GM12878 (cell line): ENCODE measurements around the gene ADM2. TPM values are rescaled to one million over a fixed set of nuclear protein-coding genes. Genes with fewer than 3 reads are reported as not detected.

Source experiments
- ATAC-seq: fragments of 200-7000 bp; cut with Tn5 transposase; 3 replicates; pipeline ENCODE4 v1.9.1; 2020; ENCODE audit warnings: mild to moderate bottlenecking, moderate library complexity
- BruUV-seq: library from RNA; stranded (reverse); fragments of 400-500 nt; replicated peaks from 2 replicates; lab custom pipeline; 2021; lab: Mats Ljungman, UMichigan
- CTCF ChIA-PET: fragments of 300-600 bp; sonication (Branson Sonifier 250); formaldehyde crosslinking; extraction: SDS; loops from one replicate; lab custom pipeline; 2021; ENCODE audit warnings: inconsistent platforms; lab: Yijun Ruan, JAX
- POLR2A ChIA-PET: fragments of 350-600 bp; formaldehyde crosslinking; extraction: SDS; loops from one replicate; lab custom pipeline; 2021; ENCODE audit warnings: inconsistent platforms; lab: Charles Lee
- RAD21 ChIA-PET: fragments of 300-600 bp; sonication (Branson Sonifier 250); formaldehyde crosslinking; loops from one replicate; lab custom pipeline; 2023; ENCODE audit warnings: antibody characterized with exemption; ENCODE audit not compliant: unreplicated experiment; lab: Charles Lee
- SMC1A ChIA-PET: fragments of 300-600 bp; sonication (Branson Sonifier 250); formaldehyde crosslinking; loops from one replicate; lab custom pipeline; 2023; ENCODE audit not compliant: unreplicated experiment, uncharacterized antibody; lab: Charles Lee
- DNase-seq: peaks from one replicate; pipeline ENCODE4 v3.0.0-alpha.2; 2011; ENCODE audit warnings: low read depth, low spot score
- FAIRE-seq: peaks from 3 replicates; lab custom pipeline; 2011; peaks lifted over from hg19 to GRCh38; lab: Jason Lieb, UNC
- H2AFZ ChIP-seq: 2 replicates; pipeline ENCODE4 v1.6.0; 2011; ENCODE audit warnings: low read depth, low read length, control low read depth; ENCODE audit not compliant: control insufficient read depth
- H3K27ac ChIP-seq: 2 replicates; pipeline ENCODE4 v1.5.1; 2011; ENCODE audit warnings: control low read depth; ENCODE audit not compliant: control insufficient read depth, insufficient read depth
- H3K27me3 ChIP-seq, 2 experiments: replicated peaks in 1 of 2; 2 replicates each; pipeline versions ENCODE4 v1.6.0 to v1.6.1; 2011; ENCODE audit warnings: low read length in 1 of 2; ENCODE audit not compliant: control insufficient read depth in 2 of 2, insufficient read depth in 2 of 2
- H3K36me3 ChIP-seq, 2 experiments: 2 replicates each; pipeline ENCODE4 v1.5.1; 2011; ENCODE audit warnings: low read length in 1 of 2; ENCODE audit not compliant: control insufficient read depth in 2 of 2, insufficient read depth in 2 of 2
- H3K4me1 ChIP-seq: 2 replicates; pipeline ENCODE4 v1.6.1; 2011; ENCODE audit warnings: mild to moderate bottlenecking, low read length, moderate library complexity, mixed read lengths; ENCODE audit not compliant: control insufficient read depth, insufficient read depth
- H3K4me2 ChIP-seq: 2 replicates; pipeline ENCODE4 v1.6.0; 2011; ENCODE audit warnings: control low read depth; ENCODE audit not compliant: control insufficient read depth, insufficient read depth
- H3K4me3 ChIP-seq: fragments of 200-600 bp; sonication (generic); 2 replicates; pipeline ENCODE4 v1.5.1; 2016
- H3K79me2 ChIP-seq: 2 replicates; pipeline ENCODE4 v1.6.0; 2011; ENCODE audit warnings: low read length; ENCODE audit not compliant: control insufficient read depth, insufficient read depth
- H3K9ac ChIP-seq: 2 replicates; pipeline ENCODE4 v1.8.0; 2011; ENCODE audit warnings: low read length, control low read depth, mixed read lengths; ENCODE audit not compliant: control insufficient read depth, insufficient read depth
- H3K9me3 ChIP-seq: replicated peaks from 3 replicates; pipeline ENCODE4 v1.5.1; 2011; ENCODE audit warnings: mild to moderate bottlenecking, low read length; ENCODE audit not compliant: control insufficient read depth, insufficient read depth
- H4K20me1 ChIP-seq: 2 replicates; pipeline ENCODE4 v1.6.0; 2011; ENCODE audit not compliant: control insufficient read depth, insufficient read depth
- TAF1 ChIP-seq: IDR thresholded peaks from 2 replicates; pipeline ENCODE4 v1.6.1; 2011; ENCODE audit warnings: mild to moderate bottlenecking, low read depth, low read length, borderline replicate concordance
- ZNF207 ChIP-seq: fragments of 450-650 bp; IDR thresholded peaks from 2 replicates; pipeline ENCODE4 v1.6.1; 2014; ENCODE audit warnings: antibody characterized with exemption, mild to moderate bottlenecking, borderline replicate concordance
- WGBS: methylation state at CpG from one replicate; pipeline ENCODE4 v1.1.6; 2016; ENCODE audit warnings: low lambda C conversion rate; ENCODE audit not compliant: insufficient replicate concordance, insufficient coverage; ENCODE audit errors: missing lambda C conversion rate; 5-methylcytosine and 5-hydroxymethylcytosine counted together
- in situ Hi-C: fragments of 300-500 bp; cut with MboI; formaldehyde crosslinking; loops from 9 replicates; pipeline ENCODE4 v1.14.3; 2018; ENCODE audit warnings: mixed read lengths
- intact Hi-C: fragments of 100-400 bp; cut with micrococcal nuclease; formaldehyde crosslinking; loops from one replicate; pipeline ENCODE4 v1.14.2; 2022; ENCODE audit not compliant: unreplicated experiment
- polyA plus RNA-seq, 11 experiments: library from polyadenylated mRNA; depleted of rRNA in 4 of 11; unstranded in 6 of 11; stranded (reverse) in 5 of 11; fragments of >200 nt; fragmentation: Nextera tagmentation in 4 of 11; fragmentation: Illumina TruSeq in 1 of 11; extraction: Ambion mirVana in 4 of 11; extraction: Trizol in 1 of 11; gene quantifications; 1 replicate in 1 of 11; 2 replicates in 10 of 11; pipeline versions ENCODE4 v1.2.1 to v1.2.3, GENCODE V29; 2011 to 2016; ENCODE audit warnings: inconsistent platforms in 2 of 11, missing spikeins in 2 of 11, low read depth in 1 of 11
- total RNA-seq, 4 experiments: library from RNA; depleted of rRNA in 3 of 4; stranded (reverse); fragments of >200 nt in 3 of 4; fragmentation: Illumina TruSeq in 1 of 4; extraction: Trizol in 1 of 4; gene quantifications; 2 replicates each; pipeline versions ENCODE4 v1.2.1 to v1.2.3, GENCODE V29; 2013 to 2021

Gene ADM2
- total and polyA plus RNA-seq, 10 of the 15 experiments (the other 5 are each of a cell fraction or from before 2014, with no cell fraction given), result 0.02 to 0.33 (median 0.12) TPM; not detected in 2

GRCh38 chr22:50535113-50535512 lies 53.8 kb downstream of the ADM2 start:
- WGBS, result 7% methylated on average over 7 of the region's 8 CpGs
- peaks cover 54% of the 10 kb centered on the region for H3K4me1 ChIP-seq
- ATAC-seq, result no peak
- no peaks in the 10 kb centered on the region for H4K20me1 ChIP-seq
- H3K36me3 ChIP-seq, result no peaks in the 10 kb centered on the region
- H2AFZ ChIP-seq, result 0 out of 2 replicates have a peak overlapping the region, but pooled peaks have one; percentile 1
- intact Hi-C loops, result no loop called here
- ChIA-PET SMC1A (interaction anchor here (2.7 to 3.3 kb wide), 2 partner anchors 10 to 87 kb away, joined by 10 to 13 read pairs; partner anchors contain the start of gene SCO2), POLR2A (interaction anchor here (0.6 to 10.0 kb wide), 9 partner anchors 8 to 345 kb away, joined by 3 to 232 read pairs (median 6); partner anchors contain the start of genes KLHDC7B, LMF2, NCAPH2 and SCO2), RAD21 (interaction anchor here (1.5 to 2.6 kb wide), 4 partner anchors 10 to 86 kb away, joined by 3 to 12 read pairs (median 8); partner anchors contain the start of genes KLHDC7B, NCAPH2 and SCO2), CTCF (interaction anchor here (0.7 to 2.0 kb wide), 4 partner anchors 9 to 86 kb away, joined by 3 to 11 read pairs (median 7); partner anchors contain the start of gene SCO2)
- no peak for DNase-seq
- H3K27ac ChIP-seq, result peak overlapping the region; percentile 95
- TF ChIP-seq TAF1, result peak; percentile 34; the same call in 1 of the 2 replicates
- TF ChIP-seq ZNF207, result no peak
- H3K27me3 ChIP-seq, result no peaks in the 10 kb centered on the region
- BruUV-seq, result no TSS peak
- H3K9ac ChIP-seq, result peak overlapping the region; percentile 56
- in situ Hi-C loops, result loop anchor here (10.0 kb wide), 1 partner anchor 570 kb away; the partner anchor contains the start of gene PIM3
- peak overlapping the region; percentile 54 for H3K4me2 ChIP-seq
- H3K4me3 ChIP-seq, result 0 out of 2 replicates have a peak overlapping the region, but pooled peaks have one; percentile 36
- no peak for FAIRE-seq
- H3K79me2 ChIP-seq, result peaks cover 33% of the 10 kb centered on the region
- no peaks in the 10 kb centered on the region for H3K9me3 ChIP-seq

Other genes with a start within 250 kb of the ADM2 start
Only the 7 nearest of the 20 such genes appear.
- 42.7 and 48.0 TPM in 2 replicates for gene SBF1, start 6.5 kb upstream of the ADM2 start, total RNA-seq (2014; rRNA removed)
- 14.6 and 16.1 TPM in 2 replicates for gene SBF1, start 6.5 kb upstream of the ADM2 start, total RNA-seq (2014; rRNA removed; fragmentation: Illumina TruSeq; extraction: Trizol)
- gene SBF1, start 6.5 kb upstream of the ADM2 start, total RNA-seq (2021), result 77.9 and 95.0 TPM in 2 replicates
- 11.1 and 19.5 TPM in 2 replicates for gene SBF1, start 6.5 kb upstream of the ADM2 start, polyA plus RNA-seq (2011; rRNA removed)
- gene SBF1, start 6.5 kb upstream of the ADM2 start, polyA plus RNA-seq (2014; fragmentation: Illumina TruSeq; extraction: Trizol), result 1.2 and 7.4 TPM in 2 replicates
- 1 to 10 TPM in 1 of 2 experiments, under 1 TPM in 1; 0.23 to 1.2 TPM for gene SBF1, start 6.5 kb upstream of the ADM2 start, polyA plus RNA-seq (2014; fragmentation: Nextera tagmentation; extraction: Ambion mirVana)
- gene SBF1, start 6.5 kb upstream of the ADM2 start, polyA plus RNA-seq (2014; rRNA removed), result 42.2 and 47.5 TPM in 2 replicates
- 10 to 100 TPM; 10.0 to 28.6 TPM for gene SBF1, start 6.5 kb upstream of the ADM2 start, polyA plus RNA-seq (2016; fragmentation: Nextera tagmentation; extraction: Ambion mirVana)
- gene MIOX, start 5.3 kb downstream of the ADM2 start, total RNA-seq (2014; rRNA removed), result not detected in 2 replicates
- not detected in 2 replicates for gene MIOX, start 5.3 kb downstream of the ADM2 start, total RNA-seq (2014; rRNA removed; fragmentation: Illumina TruSeq; extraction: Trizol)
- not detected in 2 replicates for gene MIOX, start 5.3 kb downstream of the ADM2 start, total RNA-seq (2021)
- 0.13 and 0.31 TPM in 2 replicates for gene MIOX, start 5.3 kb downstream of the ADM2 start, polyA plus RNA-seq (2011; rRNA removed)
- gene MIOX, start 5.3 kb downstream of the ADM2 start, polyA plus RNA-seq (2014; fragmentation: Illumina TruSeq; extraction: Trizol), result 0.10 TPM in 1 of 2 replicates, not detected in the other
- gene MIOX, start 5.3 kb downstream of the ADM2 start, polyA plus RNA-seq (2014; fragmentation: Nextera tagmentation; extraction: Ambion mirVana), result not detected
- 0.36 TPM in 1 of 2 replicates, not detected in the other for gene MIOX, start 5.3 kb downstream of the ADM2 start, polyA plus RNA-seq (2014; rRNA removed)
- gene MIOX, start 5.3 kb downstream of the ADM2 start, polyA plus RNA-seq (2016; fragmentation: Nextera tagmentation; extraction: Ambion mirVana), result not detected
- 32.2 and 34.9 TPM in 2 replicates for gene LMF2, start 26.2 kb downstream of the ADM2 start, total RNA-seq (2014; rRNA removed)
- 5.5 and 5.7 TPM in 2 replicates for gene LMF2, start 26.2 kb downstream of the ADM2 start, total RNA-seq (2014; rRNA removed; fragmentation: Illumina TruSeq; extraction: Trizol)
- 54.7 and 57.5 TPM in 2 replicates for gene LMF2, start 26.2 kb downstream of the ADM2 start, total RNA-seq (2021)
- gene LMF2, start 26.2 kb downstream of the ADM2 start, polyA plus RNA-seq (2011; rRNA removed), result 2.3 and 7.6 TPM in 2 replicates
- 0.44 and 3.4 TPM in 2 replicates for gene LMF2, start 26.2 kb downstream of the ADM2 start, polyA plus RNA-seq (2014; fragmentation: Illumina TruSeq; extraction: Trizol)
- under 1 TPM; 0.08 to 0.55 TPM for gene LMF2, start 26.2 kb downstream of the ADM2 start, polyA plus RNA-seq (2014; fragmentation: Nextera tagmentation; extraction: Ambion mirVana)
- 49.4 and 61.2 TPM in 2 replicates for gene LMF2, start 26.2 kb downstream of the ADM2 start, polyA plus RNA-seq (2014; rRNA removed)
- 10 to 100 TPM; 36.2 to 39.5 TPM for gene LMF2, start 26.2 kb downstream of the ADM2 start, polyA plus RNA-seq (2016; fragmentation: Nextera tagmentation; extraction: Ambion mirVana)
- 78.5 and 86.1 TPM in 2 replicates for gene NCAPH2, start 26.7 kb downstream of the ADM2 start, total RNA-seq (2014; rRNA removed)
- 33.9 and 39.4 TPM in 2 replicates for gene NCAPH2, start 26.7 kb downstream of the ADM2 start, total RNA-seq (2014; rRNA removed; fragmentation: Illumina TruSeq; extraction: Trizol)
- gene NCAPH2, start 26.7 kb downstream of the ADM2 start, total RNA-seq (2021), result 99.8 and 110 TPM in 2 replicates
- gene NCAPH2, start 26.7 kb downstream of the ADM2 start, polyA plus RNA-seq (2011; rRNA removed), result 18.4 and 31.9 TPM in 2 replicates
- gene NCAPH2, start 26.7 kb downstream of the ADM2 start, polyA plus RNA-seq (2014; fragmentation: Illumina TruSeq; extraction: Trizol), result 22.7 and 36.9 TPM in 2 replicates
- 10 to 100 TPM in 1 of 2 experiments, 1 to 10 TPM in 1; 5.0 to 16.9 TPM for gene NCAPH2, start 26.7 kb downstream of the ADM2 start, polyA plus RNA-seq (2014; fragmentation: Nextera tagmentation; extraction: Ambion mirVana)
- 80.3 and 84.2 TPM in 2 replicates for gene NCAPH2, start 26.7 kb downstream of the ADM2 start, polyA plus RNA-seq (2014; rRNA removed)
- 10 to 100 TPM; 81.7 to 85.8 TPM for gene NCAPH2, start 26.7 kb downstream of the ADM2 start, polyA plus RNA-seq (2016; fragmentation: Nextera tagmentation; extraction: Ambion mirVana)
- 2.8 and 4.4 TPM in 2 replicates for gene SCO2, start 44.1 kb downstream of the ADM2 start, total RNA-seq (2014; rRNA removed)
- 0.32 and 0.36 TPM in 2 replicates for gene SCO2, start 44.1 kb downstream of the ADM2 start, total RNA-seq (2014; rRNA removed; fragmentation: Illumina TruSeq; extraction: Trizol)
- 6.4 and 16.0 TPM in 2 replicates for gene SCO2, start 44.1 kb downstream of the ADM2 start, total RNA-seq (2021)
- gene SCO2, start 44.1 kb downstream of the ADM2 start, polyA plus RNA-seq (2011; rRNA removed), result 2.0 and 2.2 TPM in 2 replicates
- 0.18 TPM in 1 of 2 replicates, not detected in the other for gene SCO2, start 44.1 kb downstream of the ADM2 start, polyA plus RNA-seq (2014; fragmentation: Illumina TruSeq; extraction: Trizol)
- 1 to 10 TPM in 1 of 2 experiments, not detected in 1; 1.0 TPM for gene SCO2, start 44.1 kb downstream of the ADM2 start, polyA plus RNA-seq (2014; fragmentation: Nextera tagmentation; extraction: Ambion mirVana)
- 2.4 and 7.1 TPM in 2 replicates for gene SCO2, start 44.1 kb downstream of the ADM2 start, polyA plus RNA-seq (2014; rRNA removed)
- gene SCO2, start 44.1 kb downstream of the ADM2 start, polyA plus RNA-seq (2016; fragmentation: Nextera tagmentation; extraction: Ambion mirVana), result 10 to 100 TPM; 14.0 to 16.0 TPM
- 39.8 and 40.8 TPM in 2 replicates for gene TYMP, start 48.5 kb downstream of the ADM2 start, total RNA-seq (2014; rRNA removed)
- 8.9 and 9.8 TPM in 2 replicates for gene TYMP, start 48.5 kb downstream of the ADM2 start, total RNA-seq (2014; rRNA removed; fragmentation: Illumina TruSeq; extraction: Trizol)
- gene TYMP, start 48.5 kb downstream of the ADM2 start, total RNA-seq (2021), result 53.2 and 53.9 TPM in 2 replicates
- gene TYMP, start 48.5 kb downstream of the ADM2 start, polyA plus RNA-seq (2011; rRNA removed), result 8.8 and 21.0 TPM in 2 replicates
- 3.0 and 5.6 TPM in 2 replicates for gene TYMP, start 48.5 kb downstream of the ADM2 start, polyA plus RNA-seq (2014; fragmentation: Illumina TruSeq; extraction: Trizol)
- under 1 TPM; 0.42 to 0.91 TPM for gene TYMP, start 48.5 kb downstream of the ADM2 start, polyA plus RNA-seq (2014; fragmentation: Nextera tagmentation; extraction: Ambion mirVana)
- gene TYMP, start 48.5 kb downstream of the ADM2 start, polyA plus RNA-seq (2014; rRNA removed), result 55.7 and 57.8 TPM in 2 replicates
- gene TYMP, start 48.5 kb downstream of the ADM2 start, polyA plus RNA-seq (2016; fragmentation: Nextera tagmentation; extraction: Ambion mirVana), result 10 to 100 TPM; 28.3 to 37.7 TPM
- gene KLHDC7B, start 64.4 kb downstream of the ADM2 start, total RNA-seq (2014; rRNA removed), result 1.3 and 1.5 TPM in 2 replicates
- 0.32 and 0.63 TPM in 2 replicates for gene KLHDC7B, start 64.4 kb downstream of the ADM2 start, total RNA-seq (2014; rRNA removed; fragmentation: Illumina TruSeq; extraction: Trizol)
- gene KLHDC7B, start 64.4 kb downstream of the ADM2 start, total RNA-seq (2021), result 1.1 and 1.7 TPM in 2 replicates
- not detected in 2 replicates for gene KLHDC7B, start 64.4 kb downstream of the ADM2 start, polyA plus RNA-seq (2011; rRNA removed)
- 0.59 and 0.65 TPM in 2 replicates for gene KLHDC7B, start 64.4 kb downstream of the ADM2 start, polyA plus RNA-seq (2014; fragmentation: Illumina TruSeq; extraction: Trizol)
- under 1 TPM in 1 of 2 experiments, not detected in 1; 0.05 TPM for gene KLHDC7B, start 64.4 kb downstream of the ADM2 start, polyA plus RNA-seq (2014; fragmentation: Nextera tagmentation; extraction: Ambion mirVana)
- gene KLHDC7B, start 64.4 kb downstream of the ADM2 start, polyA plus RNA-seq (2014; rRNA removed), result 1.8 and 2.2 TPM in 2 replicates
- gene KLHDC7B, start 64.4 kb downstream of the ADM2 start, polyA plus RNA-seq (2016; fragmentation: Nextera tagmentation; extraction: Ambion mirVana), result 1 to 10 TPM in 1 of 2 experiments, under 1 TPM in 1; 0.72 to 1.1 TPM